ENCODE data around the gene MMP14. TPM values are rescaled to one million over a fixed set of nuclear protein-coding genes. Genes with fewer than 3 reads are reported as not detected.

Gene MMP14
- total and polyA plus RNA-seq, 2 of the 13 experiments (the other 11 are each of a cell fraction or from before 2014, with no cell fraction given): 5.2 to 9.8 TPM

DNA sequence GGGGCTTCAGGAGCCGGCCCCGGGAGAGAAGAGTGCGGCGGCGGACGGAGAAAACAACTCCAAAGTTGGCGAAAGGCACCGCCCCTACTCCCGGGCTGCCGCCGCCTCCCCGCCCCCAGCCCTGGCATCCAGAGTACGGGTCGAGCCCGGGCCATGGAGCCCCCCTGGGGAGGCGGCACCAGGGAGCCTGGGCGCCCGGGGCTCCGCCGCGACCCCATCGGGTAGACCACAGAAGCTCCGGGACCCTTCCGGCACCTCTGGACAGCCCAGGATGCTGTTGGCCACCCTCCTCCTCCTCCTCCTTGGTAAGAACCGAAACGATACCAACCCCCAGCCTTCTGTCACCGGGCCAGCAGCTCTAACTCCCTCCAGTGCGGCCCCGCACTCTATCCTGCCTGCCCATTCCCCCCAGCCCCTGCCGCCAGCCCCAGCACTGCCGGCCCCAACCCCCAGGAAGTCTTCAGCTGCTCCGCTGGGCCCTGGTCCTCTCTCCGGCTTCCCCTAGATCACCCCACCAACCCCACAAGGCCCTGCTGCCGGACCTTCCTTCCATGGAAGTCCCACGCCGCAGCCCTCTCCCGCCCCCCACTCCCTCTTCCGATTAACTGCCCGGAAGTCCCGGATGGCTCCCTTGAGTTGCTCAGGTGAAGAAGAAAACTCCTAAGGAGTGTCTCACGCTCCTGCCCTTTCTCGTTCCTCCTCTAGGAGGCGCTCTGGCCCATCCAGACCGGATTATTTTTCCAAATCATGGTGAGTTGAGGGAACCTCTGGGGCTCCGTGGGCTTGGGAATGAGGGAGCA lies 35.8 kb downstream of the MMP14 start (continued):
- TF ChIP-seq EP300 (IDR thresholded peaks at IDR 0.05; ENCODE audit: low read depth in 2 of 2, low read length in 2 of 2) (peak in 1 of 2 experiments; percentile 54; a peak in 2 of 4 replicates), EP300 (CRISPR knock-in tag; IDR thresholded peaks at IDR 0.05; ENCODE audit: borderline replicate concordance) (no peak), JUNB (CRISPR knock-in tag; IDR thresholded peaks at IDR 0.05; ENCODE audit: borderline replicate concordance) (no peak), NFYC (CRISPR knock-in tag; IDR thresholded peaks at IDR 0.05) (no peak), ZNF724P (CRISPR knock-in tag; IDR thresholded peaks at IDR 0.05; ENCODE audit: borderline replicate concordance) (0 out of 2 replicates have a peak, but pooled peaks have one; percentile 82), ZNF644 (CRISPR knock-in tag; IDR thresholded peaks at IDR 0.05; ENCODE audit: low read depth) (0 out of 2 replicates have a peak, but pooled peaks have one; percentile 70), MIER2 (CRISPR knock-in tag; IDR thresholded peaks at IDR 0.05) (peak; percentile 21; the same call in 1 of the 2 replicates), MAFG (CRISPR knock-in tag; IDR thresholded peaks at IDR 0.05) (no peak), ZNF33B (CRISPR knock-in tag; IDR thresholded peaks at IDR 0.05) (no peak), ZNF761 (CRISPR knock-in tag; conservative IDR thresholded peaks at IDR 0.05) (peak; percentile 51; the same call in 1 of the 2 replicates), ZFAT (CRISPR knock-in tag; conservative IDR thresholded peaks at IDR 0.05) (no peak), MEIS1 (CRISPR knock-in tag; IDR thresholded peaks at IDR 0.05; ENCODE audit: borderline replicate concordance) (no peak), ZNF879 (CRISPR knock-in tag; IDR thresholded peaks at IDR 0.05) (peak; percentile 4; the same call in 1 of the 2 replicates), ZSCAN31 (CRISPR knock-in tag; IDR thresholded peaks at IDR 0.05; ENCODE audit: low read depth) (no peak), ZNF17 (CRISPR knock-in tag; IDR thresholded peaks at IDR 0.05) (no peak), HCFC1 (IDR thresholded peaks at IDR 0.05; ENCODE audit: low read depth, low read length) (no peak), PHF20 (CRISPR knock-in tag; IDR thresholded peaks at IDR 0.05) (no peak), HDAC2 (CRISPR knock-in tag; IDR thresholded peaks at IDR 0.05) (peak; percentile 51; the same call in 1 of the 2 replicates), RELA (CRISPR knock-in tag; IDR thresholded peaks at IDR 0.05) (0 out of 2 replicates have a peak, but pooled peaks have one; percentile 8), ZNF441 (CRISPR knock-in tag; IDR thresholded peaks at IDR 0.05; ENCODE audit: borderline replicate concordance) (no peak), ZNF24 (IDR thresholded peaks at IDR 0.05) (0 out of 2 replicates have a peak, but pooled peaks have one; percentile 13), BCL6 (CRISPR knock-in tag; IDR thresholded peaks at IDR 0.05) (peak; percentile 61; the same call in 1 of the 2 replicates), SAFB2 (CRISPR knock-in tag; IDR thresholded peaks at IDR 0.05; ENCODE audit: borderline replicate concordance, low read depth) (peak; percentile 61; the same call in 1 of the 2 replicates), NR2F2 (IDR thresholded peaks at IDR 0.05; ENCODE audit: borderline replicate concordance, low read depth) (no peak), DNMT3B (CRISPR knock-in tag; conservative IDR thresholded peaks at IDR 0.05) (0 out of 2 replicates have a peak, but pooled peaks have one; percentile 84), NCOR1 (IDR thresholded peaks at IDR 0.05; ENCODE audit: borderline replicate concordance, low read length) (no peak)
- TF ChIP-seq, protein P1, sequence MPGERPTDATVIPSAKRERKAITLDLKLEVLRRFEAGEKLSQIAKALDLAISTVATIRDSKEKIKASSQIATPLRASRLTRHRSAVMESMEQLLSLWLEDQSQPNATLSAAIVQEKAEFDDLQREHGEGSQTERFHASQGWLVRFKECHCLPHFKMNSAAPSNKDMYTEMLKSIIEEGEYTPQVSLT (CRISPR knock-in tag; IDR thresholded peaks at IDR 0.05; ENCODE audit: borderline replicate concordance, low read depth): no peak
- TF ChIP-seq, protein P2, sequence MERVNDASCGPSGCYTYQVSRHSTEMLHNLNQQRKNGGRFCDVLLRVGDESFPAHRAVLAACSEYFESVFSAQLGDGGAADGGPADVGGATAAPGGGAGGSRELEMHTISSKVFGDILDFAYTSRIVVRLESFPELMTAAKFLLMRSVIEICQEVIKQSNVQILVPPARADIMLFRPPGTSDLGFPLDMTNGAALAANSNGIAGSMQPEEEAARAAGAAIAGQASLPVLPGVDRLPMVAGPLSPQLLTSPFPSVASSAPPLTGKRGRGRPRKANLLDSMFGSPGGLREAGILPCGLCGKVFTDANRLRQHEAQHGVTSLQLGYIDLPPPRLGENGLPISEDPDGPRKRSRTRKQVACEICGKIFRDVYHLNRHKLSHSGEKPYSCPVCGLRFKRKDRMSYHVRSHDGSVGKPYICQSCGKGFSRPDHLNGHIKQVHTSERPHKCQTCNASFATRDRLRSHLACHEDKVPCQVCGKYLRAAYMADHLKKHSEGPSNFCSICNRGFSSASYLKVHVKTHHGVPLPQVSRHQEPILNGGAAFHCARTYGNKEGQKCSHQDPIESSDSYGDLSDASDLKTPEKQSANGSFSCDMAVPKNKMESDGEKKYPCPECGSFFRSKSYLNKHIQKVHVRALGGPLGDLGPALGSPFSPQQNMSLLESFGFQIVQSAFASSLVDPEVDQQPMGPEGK (CRISPR knock-in tag; IDR thresholded peaks at IDR 0.05): peak; percentile 59
- TF ChIP-seq, protein P3, sequence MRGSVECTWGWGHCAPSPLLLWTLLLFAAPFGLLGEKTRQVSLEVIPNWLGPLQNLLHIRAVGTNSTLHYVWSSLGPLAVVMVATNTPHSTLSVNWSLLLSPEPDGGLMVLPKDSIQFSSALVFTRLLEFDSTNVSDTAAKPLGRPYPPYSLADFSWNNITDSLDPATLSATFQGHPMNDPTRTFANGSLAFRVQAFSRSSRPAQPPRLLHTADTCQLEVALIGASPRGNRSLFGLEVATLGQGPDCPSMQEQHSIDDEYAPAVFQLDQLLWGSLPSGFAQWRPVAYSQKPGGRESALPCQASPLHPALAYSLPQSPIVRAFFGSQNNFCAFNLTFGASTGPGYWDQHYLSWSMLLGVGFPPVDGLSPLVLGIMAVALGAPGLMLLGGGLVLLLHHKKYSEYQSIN (CRISPR knock-in tag; IDR thresholded peaks at IDR 0.05; ENCODE audit: borderline replicate concordance): no peak
